Measurements from ENCODE around the gene EPB41L4A.

DNA sequence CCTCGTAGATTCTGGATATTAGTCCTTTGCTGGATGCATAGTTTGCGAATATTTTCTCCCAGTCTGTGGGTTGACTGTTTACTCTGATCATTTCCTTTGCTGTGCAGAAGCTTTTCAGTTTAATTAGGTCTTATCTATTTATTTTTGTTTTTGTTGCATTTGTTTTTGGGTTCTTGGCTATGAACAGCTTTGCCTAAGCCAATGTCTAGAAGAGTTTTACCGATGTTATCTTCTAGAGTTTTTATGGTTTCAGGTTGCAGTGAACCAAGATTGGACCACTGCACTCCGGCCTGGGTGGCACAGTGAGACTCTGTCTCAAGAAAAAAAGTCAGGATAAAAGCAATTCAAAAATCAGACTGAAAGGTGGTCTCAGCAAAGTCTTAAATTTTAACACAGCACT is 188.5 kb downstream of the EPB41L4A start:
- TF ChIP-seq EZH2 (IDR thresholded peaks at IDR 0.05; ENCODE audit: insufficient read depth, poor library complexity, severe bottlenecking) (no peak), EZH2phosphoT487 (IDR thresholded peaks at IDR 0.05; ENCODE audit: insufficient read depth, low read depth) (no peak)

Data from GM23248 (cell line).